HG03575 (cell line): ENCODE data around the gene LRP1-AS.

Experiments used
- ATAC-seq: cut with Tn5 transposase; IDR thresholded peaks from one replicate; pipeline ENCODE4 v1.9.1; 2021; ENCODE audit not compliant: unreplicated experiment, insufficient number of reproducible peaks, low FRiP score; ENCODE audit errors: extremely low read depth

Gene LRP1-AS

DNA sequence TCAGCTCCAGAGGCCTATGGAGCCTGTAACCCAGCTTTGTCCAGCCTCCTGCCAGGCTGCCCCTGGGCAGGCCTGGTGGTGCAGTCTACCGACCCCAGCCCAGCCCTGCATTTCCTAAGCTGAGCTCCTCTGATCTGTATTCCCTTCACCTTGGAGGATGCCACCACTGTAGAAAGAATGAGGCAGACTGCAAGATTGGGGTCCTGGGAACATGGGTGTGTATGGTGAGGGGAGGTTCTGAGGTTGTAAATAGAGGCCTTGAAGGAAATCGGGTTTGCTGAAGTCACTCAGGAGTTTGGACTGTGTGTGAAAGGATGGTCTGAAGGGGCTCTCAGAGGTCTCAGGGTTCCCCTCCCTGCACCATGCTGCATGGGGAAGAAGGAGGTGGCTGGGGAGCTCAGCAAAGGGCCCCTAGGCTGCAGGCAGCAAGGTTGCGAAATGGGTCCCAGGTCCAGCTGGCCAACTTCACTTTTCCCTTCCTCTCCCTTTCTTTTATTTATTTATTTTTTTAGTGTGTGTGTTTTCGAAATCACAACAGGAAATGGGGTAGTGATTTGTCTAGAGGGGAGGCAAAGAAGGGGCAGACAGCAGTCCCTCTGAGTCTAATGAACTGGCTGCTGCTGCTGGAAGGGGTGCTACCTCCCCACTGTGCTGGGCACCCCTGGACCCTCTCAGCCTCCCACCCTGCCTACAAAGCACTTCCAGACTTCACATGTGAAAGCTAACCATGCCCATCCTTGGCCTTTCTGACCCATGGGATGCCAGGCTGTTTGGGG is 1.2 kb upstream of the LRP1-AS start:
- ATAC-seq: no peak

DNA sequence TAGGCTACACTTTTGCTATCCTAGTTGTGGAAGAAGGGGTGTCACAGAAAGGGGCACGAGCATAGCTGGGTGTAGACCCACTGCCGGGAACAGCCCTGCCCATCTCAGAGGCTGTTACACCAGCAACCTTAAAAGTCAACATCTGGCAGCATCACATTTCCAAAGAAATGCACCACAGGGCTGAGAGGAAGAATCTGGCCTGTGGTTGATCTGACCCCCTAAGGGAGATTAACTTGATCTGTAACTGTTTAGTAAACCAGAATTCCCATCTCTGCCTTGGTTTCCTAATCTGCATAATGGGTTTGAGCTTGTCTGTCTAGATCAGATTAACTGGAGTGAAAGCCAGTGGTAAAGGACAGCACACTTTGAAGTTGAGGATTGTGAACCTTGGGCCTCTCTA is 1.3 kb downstream of the LRP1-AS start:
- ATAC-seq: no peak

DNA sequence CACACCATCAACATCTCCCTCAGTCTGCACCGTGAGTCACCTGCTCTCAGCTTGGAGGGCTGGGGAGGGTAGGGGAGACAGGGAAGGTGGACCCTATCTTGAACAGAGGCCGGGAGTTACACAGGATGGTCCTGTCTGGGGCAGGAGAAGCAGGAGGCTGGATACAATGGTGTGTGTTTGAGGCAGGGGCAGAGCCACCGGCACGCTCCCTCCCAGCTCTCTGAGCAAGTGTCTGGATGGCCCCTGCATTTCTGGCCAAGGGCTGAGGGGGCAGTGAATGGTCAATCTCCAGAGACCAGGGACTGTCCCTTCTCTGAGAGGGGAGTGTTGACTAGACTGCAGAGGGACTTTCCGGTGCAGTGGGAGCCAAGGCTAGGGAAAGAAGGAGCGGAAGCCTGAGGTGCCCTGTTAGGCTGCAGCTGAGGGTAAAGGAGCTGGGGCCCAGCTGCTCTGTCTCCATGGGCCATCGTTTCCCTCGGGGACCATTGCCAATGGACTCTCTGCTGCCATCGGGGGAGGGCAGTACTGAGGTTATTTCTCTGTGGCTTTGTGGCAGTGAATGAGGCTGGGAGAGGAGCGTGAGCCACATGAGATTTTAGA is 1.9 kb downstream of the LRP1-AS start:
- ATAC-seq: no peak

DNA sequence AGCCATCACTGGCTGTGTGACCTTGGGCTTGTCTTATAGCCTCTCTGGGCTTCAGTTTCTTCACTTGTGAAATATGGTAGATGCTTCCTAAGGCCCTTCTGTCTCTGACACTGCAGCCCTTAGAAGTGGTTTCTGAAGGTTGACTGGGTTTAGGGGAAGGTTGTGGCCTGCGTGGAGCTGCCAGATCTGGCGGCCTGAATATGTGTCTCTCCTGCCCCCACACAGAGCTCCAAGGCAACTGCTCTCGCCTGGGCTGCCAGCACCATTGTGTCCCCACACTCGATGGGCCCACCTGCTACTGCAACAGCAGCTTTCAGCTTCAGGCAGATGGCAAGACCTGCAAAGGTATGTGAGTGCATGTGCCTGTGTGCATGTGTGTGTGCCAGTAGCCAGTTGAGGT is 4.0 kb downstream of the LRP1-AS start:
- no peak for ATAC-seq

DNA sequence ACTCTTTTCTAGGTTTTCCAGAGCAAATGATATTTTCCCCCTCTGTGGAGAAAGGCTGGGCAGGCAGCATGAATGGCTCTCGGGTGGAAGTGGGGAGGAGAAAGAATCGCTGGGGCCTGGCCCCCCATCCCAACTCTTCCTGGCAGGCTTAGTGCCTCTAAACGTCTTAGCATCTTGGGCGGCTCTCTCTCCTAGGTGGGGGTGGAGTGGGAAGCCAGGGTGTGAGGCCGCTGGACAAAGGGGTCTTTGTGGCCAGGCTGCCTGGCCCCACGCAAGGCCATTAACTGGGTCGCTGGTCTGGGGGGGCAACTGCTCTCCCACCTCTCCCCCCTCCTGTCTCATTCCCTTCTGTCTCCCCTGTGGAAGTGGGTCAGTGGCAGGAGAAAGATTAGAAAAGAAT is 4.7 kb downstream of the LRP1-AS start:
- ATAC-seq: no peak

DNA sequence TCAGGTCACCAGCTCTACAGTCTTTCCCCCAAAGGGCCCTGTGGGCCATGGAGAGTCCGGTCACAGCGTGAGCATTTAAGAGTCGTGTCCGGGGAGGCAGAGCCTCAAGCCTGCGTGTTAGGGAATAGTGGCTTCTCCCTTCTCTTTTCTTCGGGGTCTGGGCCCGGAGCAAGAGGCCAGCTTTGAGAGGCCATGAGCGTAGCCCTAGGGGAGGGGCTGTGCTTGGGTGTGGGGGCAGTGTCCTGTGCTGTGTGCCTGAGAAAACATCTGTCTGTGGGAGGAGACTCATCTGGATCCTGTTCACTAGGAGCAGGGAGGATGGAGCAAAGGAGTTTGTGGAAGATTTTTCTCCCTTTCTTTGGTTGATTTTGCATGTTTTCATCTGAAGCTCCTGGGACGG is 5.3 kb downstream of the LRP1-AS start:
- ATAC-seq: no peak

DNA sequence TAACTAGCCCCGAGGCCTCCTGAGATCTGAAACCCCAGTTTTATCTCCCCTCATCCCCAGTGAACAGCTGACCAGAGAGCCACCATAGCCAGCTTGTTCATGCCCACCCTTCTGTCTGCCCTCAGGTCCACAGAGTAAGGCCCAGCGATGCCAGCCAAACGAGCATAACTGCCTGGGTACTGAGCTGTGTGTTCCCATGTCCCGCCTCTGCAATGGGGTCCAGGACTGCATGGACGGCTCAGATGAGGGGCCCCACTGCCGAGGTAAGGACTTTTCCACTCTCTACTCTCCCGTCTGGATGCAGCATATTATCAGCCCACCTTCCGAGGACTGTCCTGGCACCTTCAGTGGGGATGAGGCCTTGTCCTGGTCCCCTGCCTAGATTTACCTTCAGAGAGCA is 6.2 kb downstream of the LRP1-AS start:
- no peak for ATAC-seq

DNA sequence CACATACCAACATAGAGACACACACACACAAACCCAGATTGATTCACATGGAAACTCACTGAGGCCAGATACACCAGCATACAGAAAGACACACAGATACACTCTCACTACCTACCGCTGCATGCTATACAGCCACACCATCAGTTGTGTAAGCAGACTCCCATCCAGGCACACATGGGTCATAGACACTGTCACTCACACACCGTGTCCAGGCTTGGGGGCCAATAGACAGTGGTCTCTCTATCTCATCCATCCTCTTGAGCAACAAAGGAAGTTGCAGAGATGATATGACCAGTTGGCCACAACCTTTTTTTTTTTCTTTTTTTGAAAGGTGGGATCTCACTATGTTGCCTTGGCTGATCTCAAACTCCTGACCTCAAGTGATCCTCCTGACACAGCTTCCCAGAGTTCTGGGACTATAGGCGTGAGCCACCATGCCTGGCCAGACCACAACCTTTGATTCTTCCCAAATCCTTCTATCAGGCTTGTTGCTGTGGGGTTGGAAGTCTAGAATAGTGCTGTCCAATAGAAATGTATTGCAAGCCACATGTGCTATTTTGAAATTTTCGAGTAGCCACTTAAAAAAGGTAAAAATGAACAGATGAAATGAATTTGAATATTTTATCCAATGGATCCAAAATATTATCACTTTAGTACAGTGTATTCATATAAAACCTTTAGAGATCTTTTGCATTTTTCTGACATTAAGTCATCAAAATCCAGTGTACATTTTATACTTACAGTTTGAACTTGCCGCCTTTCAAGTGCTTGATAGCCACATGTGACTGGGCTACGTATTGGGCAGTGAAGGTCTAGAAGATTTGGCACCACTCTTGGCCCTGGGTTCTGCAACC is 7.4 kb downstream of the LRP1-AS start:
- ATAC-seq: no peak

DNA sequence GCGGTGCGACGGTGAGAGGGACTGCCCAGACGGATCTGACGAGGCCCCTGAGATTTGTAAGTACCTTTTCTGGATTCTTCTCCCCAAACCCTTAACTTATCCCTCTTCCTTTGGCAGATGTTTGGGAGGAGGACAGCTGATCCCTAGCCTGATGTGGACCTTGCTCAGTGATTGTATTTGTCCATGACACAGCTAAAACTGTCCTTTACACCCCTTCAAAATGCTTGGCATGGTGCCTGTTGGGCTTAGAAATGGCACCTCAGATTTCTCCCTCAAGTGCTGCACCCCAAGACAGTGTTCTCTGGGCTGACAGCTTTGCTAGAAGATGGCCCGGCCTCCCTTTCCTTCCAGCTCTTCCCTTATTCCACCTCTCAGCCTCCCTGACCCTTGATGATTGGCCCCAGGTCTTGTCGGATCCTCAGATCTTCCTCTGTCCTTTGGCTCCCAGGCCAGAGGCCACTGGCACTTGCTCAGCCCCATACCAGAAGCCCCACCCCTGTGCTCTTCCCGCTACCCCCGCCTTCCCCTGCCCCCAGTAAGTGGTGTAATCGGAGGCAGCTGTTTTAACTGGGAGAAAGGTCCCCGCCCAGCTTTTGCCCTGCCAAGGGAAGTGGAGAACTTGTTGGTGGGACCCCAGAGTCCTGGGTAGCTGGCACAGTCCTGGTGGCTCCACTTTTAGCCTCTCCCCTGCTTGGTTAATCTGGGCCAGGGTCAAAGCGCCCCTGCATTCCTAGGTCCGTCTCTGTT is 8.7 kb downstream of the LRP1-AS start:
- no peak for ATAC-seq

DNA sequence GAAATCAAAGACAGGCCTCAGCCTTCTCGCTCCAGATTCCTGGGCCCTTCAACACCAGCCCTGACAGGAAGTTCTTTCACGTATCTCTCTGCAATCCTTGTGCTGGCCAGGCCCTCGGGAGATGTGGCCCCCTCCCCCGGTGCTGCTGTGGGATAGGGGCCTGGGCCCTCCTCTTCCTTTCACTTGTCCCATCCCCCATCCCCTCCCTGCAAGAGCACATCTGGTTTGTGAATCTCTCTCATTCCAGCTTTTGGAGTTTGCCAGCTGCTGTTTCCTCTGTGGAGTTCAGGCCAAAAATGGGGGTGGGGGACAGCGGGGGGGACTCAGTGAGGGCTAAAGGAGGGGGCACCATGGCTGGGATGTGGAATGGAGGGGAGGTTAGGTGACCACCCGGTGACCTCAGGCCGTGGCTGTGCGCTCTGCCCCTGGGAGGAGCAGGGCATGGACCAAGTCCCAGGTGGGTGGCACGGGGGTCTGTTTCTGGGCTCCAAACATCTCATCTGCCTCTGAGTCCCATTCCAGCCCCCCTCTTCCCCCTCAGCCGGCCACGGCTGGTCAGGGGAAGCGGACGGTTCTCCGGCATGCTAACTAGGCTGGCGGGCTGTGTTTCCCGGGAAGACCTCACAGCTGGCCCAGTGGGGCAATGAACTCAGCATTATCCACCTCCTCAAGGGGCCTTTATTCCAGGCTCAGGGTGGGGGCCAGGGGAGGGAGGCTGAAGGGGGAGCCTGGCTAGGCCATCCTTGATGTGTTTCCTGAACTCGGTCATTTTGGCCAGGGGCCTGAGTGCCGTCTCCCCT is 11.7 kb downstream of the LRP1-AS start:
- ATAC-seq: no peak

DNA sequence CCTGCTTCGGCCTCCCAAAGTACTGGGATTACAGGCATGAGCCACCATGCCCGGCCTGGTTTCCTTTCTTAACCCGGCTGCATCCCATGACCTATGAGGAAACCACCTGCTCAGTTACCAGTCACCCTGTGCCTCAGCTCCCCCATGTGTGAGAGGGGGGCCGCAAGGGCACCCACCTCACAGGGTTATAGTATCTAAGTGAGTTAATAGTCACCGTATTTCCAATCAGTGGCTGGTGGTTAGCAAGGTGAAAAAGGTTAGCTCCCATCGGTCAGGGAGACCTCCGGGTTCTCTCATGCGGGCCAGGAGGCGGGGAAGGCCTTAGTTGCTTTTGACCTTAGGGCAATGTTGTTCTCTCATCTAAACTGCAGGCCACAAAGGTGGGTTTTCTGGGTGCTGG is 12.5 kb downstream of the LRP1-AS start:
- no peak for ATAC-seq

DNA sequence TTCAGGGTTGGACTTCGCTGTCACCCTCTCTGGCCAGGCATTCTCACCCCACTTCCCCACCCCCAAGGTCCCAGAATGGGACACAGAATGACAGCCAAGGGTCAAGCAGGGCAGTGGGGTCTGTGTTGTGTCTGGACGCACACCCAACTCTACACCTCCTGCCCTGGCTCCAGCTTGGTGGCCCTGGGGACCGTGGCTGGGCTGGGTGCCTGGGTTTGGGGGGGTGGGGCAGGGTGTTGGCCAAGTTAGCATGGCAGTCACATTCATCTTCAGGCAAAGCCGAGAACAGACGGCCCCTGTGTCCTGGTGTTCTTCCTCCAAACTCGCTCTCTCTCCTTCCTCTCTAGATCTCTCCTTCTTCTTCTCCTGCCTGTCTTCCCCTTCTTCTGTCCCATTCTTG is 13.5 kb downstream of the LRP1-AS start:
- no peak for ATAC-seq

DNA sequence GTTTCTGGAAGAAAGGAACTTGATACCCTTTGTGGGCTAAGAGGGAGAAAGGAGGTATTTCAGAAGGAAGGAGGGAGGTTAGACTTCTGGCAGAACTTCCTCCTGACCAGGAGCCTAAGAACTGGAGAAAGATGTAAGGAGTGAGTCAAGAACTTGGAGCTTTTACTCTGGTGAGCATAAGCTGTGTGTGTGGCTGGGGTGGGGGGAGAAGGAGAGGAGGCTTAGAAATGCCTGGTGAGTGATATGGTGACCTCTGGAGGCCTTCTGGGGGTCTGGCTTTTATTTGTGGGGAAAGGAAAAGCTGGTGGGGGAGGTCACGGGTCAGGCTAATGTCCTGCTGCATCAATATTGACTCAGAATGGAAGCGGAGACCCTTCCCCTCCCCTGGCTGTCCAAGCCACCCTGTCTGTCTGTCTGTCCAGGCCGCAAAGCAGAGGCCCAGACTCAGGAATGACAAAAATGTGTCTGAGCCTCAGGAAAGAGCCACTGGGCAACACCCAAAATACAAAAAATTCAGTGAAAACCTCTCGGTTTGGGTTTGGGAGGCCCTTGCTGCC is 14.3 kb downstream of the LRP1-AS start:
- ATAC-seq: no peak

DNA sequence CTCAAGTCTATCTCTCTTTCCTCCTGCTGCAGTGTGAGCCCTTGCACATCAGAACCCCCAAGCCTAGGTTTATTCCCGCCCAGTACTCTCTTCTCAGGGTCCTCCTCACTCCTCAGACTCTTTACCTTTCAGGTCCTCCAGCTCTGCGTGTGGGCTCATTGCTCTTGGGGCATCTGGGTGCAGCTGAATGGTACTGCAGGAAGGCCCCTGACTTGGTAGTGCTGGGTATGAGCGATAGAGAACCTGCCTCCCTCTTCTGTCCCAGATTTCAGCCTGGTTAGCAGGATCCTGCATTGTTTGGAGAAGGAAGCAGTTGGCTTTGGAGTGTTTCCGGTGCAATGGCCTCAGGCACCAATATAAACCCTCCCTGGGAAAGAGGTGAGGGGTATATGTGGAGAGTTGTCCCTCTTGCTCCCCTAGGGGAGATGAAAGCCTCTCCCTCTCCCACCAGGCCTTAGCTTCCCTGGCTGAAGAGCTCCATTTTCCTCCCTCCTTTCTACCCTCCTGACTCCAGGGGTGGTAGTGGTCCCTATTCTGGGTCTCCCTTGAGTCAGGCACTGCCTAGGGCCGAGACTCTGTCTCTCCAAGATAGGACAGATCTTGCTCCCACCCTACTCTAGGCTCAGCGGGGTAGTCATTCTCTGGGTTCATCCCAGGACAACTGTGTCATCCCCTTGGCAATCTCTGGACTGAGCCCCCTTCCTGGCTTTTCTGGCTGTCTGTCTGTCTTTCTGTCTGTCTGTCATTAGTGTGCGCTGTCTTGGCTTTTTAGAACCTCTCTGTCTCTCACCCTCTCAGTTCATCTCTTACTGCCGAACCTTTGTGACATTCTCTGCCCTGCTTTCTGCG is 15.3 kb downstream of the LRP1-AS start:
- ATAC-seq: no peak

DNA sequence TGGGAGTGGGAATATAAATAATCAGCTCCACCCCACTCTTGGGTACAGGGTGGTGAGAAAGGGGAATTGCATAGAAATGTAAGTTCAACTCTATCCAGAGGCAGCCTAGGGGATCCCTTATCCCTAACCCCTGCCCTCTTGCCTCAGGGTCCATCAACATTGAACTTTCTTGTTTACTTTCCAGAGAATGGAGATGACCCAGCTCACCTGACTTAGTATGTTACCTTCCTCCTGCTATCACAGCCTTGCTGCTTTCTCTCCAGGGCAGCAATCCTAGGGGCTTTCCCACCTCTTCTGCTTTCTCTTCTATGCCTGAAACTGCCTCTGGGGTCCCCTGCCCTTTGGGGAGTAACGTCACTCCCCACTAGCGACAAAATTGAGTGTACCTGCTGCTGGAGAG is 16.5 kb downstream of the LRP1-AS start:
- no peak for ATAC-seq

DNA sequence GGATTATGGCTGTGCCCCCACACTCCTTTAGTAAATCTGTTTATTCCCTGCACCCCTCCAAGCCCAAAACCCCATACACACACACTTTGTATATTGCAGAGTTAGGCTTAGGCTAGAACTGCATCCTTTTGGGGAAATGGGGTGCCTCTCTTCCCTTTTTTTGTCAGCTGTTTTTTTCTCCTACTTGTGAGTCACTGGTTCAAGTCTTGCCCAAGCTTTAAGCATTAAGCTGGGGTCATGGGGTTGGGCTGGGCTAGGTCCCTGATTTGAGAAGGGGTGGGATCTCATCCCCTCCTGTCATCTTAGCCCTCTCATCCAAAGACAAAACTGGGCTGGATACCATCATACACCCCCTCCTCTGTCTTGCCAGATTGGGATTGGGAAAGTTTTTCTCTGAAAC is 17.5 kb downstream of the LRP1-AS start:
- ATAC-seq: no peak

DNA sequence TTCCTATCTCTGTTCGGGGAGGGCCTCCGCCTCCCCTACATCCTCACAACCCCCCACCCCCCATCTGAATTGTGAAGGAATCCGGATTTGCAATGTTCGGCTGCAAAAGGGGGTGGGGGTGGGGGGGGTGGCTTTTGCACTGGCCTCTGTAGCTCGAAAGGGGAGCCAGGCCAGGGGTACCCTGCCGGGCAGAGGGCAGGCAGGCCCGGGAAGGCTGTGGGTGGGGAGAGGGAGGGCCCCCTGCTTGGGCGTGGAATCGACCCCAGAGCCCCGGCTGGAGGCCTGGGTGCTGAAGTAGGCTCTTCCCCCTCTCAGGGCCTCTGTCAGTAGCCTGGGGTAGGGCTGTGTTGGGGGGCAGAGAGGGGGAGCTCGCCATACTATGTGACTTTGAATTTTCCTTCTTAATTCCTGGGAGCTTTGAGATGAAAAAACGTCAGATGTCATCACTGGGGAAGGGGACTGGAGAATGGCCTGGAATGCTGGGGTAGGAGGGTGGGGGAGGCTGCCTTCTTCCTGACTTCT is 18.0 kb downstream of the LRP1-AS start:
- ATAC-seq: no peak
